Large intestine (tissue), 3 donors: ENCODE measurements around the gene SLC2A11. TPM values are rescaled to one million over a fixed set of nuclear protein-coding genes. Genes with fewer than 3 reads are reported as not detected.
A peak's percentile ranks its signal among the peaks of the same experiment; 100 is the strongest.
"Not testable (repeated sequence)": the region's sequence is repeated elsewhere in the genome, so short reads cannot be mapped to it uniquely, and the experiment has no call there.

Experiments used
- DNase-seq, 2 donors: peaks; one replicate each; pipeline versions ENCODE4 v3.0.0 to v3.0.0-alpha.2; 2013
- H3K27ac ChIP-seq: one replicate; pipeline ENCODE4 v1.5.1; 2013; ENCODE audit warnings: low read length
- H3K27me3 ChIP-seq: 2 replicates; pipeline ENCODE4 v1.6.1; 2013; ENCODE audit warnings: low read length; ENCODE audit not compliant: control insufficient read depth, insufficient read depth
- H3K36me3 ChIP-seq: 2 replicates; pipeline ENCODE4 v1.6.1; 2013; ENCODE audit warnings: low read length; ENCODE audit not compliant: control insufficient read depth, insufficient read depth
- H3K4me1 ChIP-seq: one replicate; pipeline ENCODE4 v1.6.1; 2013; ENCODE audit warnings: low read length; ENCODE audit not compliant: control insufficient read depth, insufficient read depth
- H3K4me3 ChIP-seq: one replicate; pipeline ENCODE4 v1.5.1; 2013; ENCODE audit warnings: low read length
- H3K9me3 ChIP-seq: one replicate; pipeline ENCODE4 v1.6.1; 2013; ENCODE audit warnings: mild to moderate bottlenecking, low read depth, low read length, moderate library complexity; ENCODE audit not compliant: control insufficient read depth
- WGBS: methylation state at CpG from one replicate; pipeline ENCODE4 v1.1.5; 2013; ENCODE audit warnings: low lambda C conversion rate; ENCODE audit not compliant: insufficient coverage; 5-methylcytosine and 5-hydroxymethylcytosine counted together
- polyA plus RNA-seq: library from polyadenylated mRNA; unstranded; fragments of 120-200 nt; gene quantifications from one replicate; pipeline ENCODE4 v1.2.1, GENCODE V29; 2013

Gene SLC2A11
- polyA plus RNA-seq, 1 donor = 19.3 TPM

GRCh38 chr22:23909296-23909898 lies 51.7 kb downstream of the SLC2A11 start:
- DNase-seq = peak in 1 of 2 donors; percentile 75

GRCh38 chr22:23910496-23911190 lies 53.0 kb downstream of the SLC2A11 start:
- Histone ChIP-seq H3K9me3 (no peaks in the 10 kb centered on the region), H3K4me1 (peaks cover 39% of the 10 kb centered on the region)
- no CpG with 5 or more reads among the region's 3 CpGs for WGBS

More at GRCh38 chr22:23909296-23909898, 51.7 kb downstream of the SLC2A11 start:
- Histone ChIP-seq H3K27ac (peak overlapping the region; percentile 73), H3K9me3 (no peaks in the 10 kb centered on the region), H3K4me3 (no peak overlapping the region), H3K36me3 (no peaks in the 10 kb centered on the region), H3K4me1 (peaks cover 39% of the 10 kb centered on the region), H3K27me3 (no peaks in the 10 kb centered on the region)
- WGBS = 73% methylated on average over 4 of the region's 6 CpGs

GRCh38 chr22:23911318-23911980 lies 53.8 kb downstream of the SLC2A11 start:
- no peak for DNase-seq
- Histone ChIP-seq H3K9me3 (no peaks in the 10 kb centered on the region), H3K4me3 (no peak overlapping the region), H3K27ac (no peak overlapping the region), H3K4me1 (peaks cover 44% of the 10 kb centered on the region), H3K27me3 (no peaks in the 10 kb centered on the region), H3K36me3 (no peaks in the 10 kb centered on the region)
- WGBS = 100% methylated on average over 4 of the region's 12 CpGs

More at GRCh38 chr22:23910496-23911190, 53.0 kb downstream of the SLC2A11 start:
- H3K36me3 ChIP-seq = no peaks in the 10 kb centered on the region
- no peaks in the 10 kb centered on the region for H3K27me3 ChIP-seq
- DNase-seq = no peak
- no peak overlapping the region for H3K4me3 ChIP-seq
- H3K27ac ChIP-seq = no peak overlapping the region

- no peaks in the 10 kb centered on the region for H3K36me3 ChIP-seq
- H3K9me3 ChIP-seq = peaks cover 2% of the 10 kb centered on the region
- H3K4me3 ChIP-seq = no peak overlapping the region
- H3K27me3 ChIP-seq = no peaks in the 10 kb centered on the region
- DNase-seq = no peak
- WGBS = 95% methylated on average over 5 of the region's 9 CpGs
- peaks cover 44% of the 10 kb centered on the region for H3K4me1 ChIP-seq
- H3K27ac ChIP-seq = no peak overlapping the region
These were observed 54.7 kb downstream of the SLC2A11 start for GRCh38 chr22:23912293-23912903.

DNA sequence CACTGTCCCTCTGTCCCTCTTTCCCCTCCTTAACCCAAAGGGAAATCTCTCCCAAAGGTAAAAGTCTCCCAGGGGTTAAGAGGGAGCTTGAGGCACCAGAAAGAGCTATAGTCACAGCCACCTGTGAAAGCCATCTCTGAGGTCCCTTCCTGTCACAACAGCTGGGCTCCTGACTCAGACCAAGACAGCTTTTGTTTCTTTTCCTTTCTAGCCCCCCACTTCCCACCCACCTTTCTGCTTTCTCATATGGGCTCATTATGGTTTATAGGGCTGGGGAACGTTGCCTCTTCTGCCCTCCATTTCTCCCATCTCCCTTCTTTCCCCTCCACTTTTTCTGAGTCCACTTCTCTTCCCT lies 55.6 kb downstream of the SLC2A11 start:
- Histone ChIP-seq H3K4me1 (peaks cover 39% of the 10 kb centered on the region), H3K9me3 (peaks cover 2% of the 10 kb centered on the region), H3K27me3 (no peaks in the 10 kb centered on the region), H3K36me3 (no peaks in the 10 kb centered on the region), H3K4me3 (peak overlapping the region; percentile 65), H3K27ac (peak overlapping the region; percentile 86)
- DNase-seq = no peak
- WGBS = 25% methylated on average over 1 of the region's 1 CpG

DNA sequence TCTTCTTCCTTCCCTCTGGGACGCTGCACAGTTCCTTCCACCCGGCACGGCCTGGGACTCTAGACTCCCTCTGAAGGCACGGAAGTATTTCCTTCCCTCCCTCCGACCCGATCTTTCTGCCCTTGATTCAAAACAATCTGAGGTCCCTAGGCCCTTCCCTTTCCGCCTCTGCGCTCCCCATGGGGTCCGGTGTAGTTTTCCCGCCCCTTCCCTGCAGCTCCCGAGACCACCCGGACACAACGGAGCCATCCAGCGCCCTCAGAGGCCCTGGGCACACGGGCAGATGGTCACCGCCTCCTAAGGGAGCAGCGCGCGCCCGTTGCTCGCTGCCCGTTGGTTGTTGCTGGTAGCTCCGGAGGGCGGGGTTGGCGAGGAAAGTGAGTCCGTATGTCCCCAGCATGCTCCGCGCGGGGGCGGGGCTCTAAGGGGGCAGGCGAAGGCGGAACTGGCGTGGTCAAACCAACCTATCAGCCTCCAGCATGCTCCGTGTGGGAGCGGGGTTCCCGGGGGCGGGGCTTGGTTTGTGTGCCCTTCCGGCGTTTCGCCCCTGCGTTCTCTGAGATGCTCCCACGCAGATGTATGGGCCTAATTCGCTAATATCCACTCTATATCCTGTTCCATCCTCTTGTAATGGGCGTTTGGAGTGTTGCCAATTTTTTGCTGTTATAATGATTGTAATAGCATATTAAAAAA lies 56.1 kb downstream of the SLC2A11 start:
- no peaks in the 10 kb centered on the region for H3K36me3 ChIP-seq
- peaks cover 2% of the 10 kb centered on the region for H3K9me3 ChIP-seq
- no peaks in the 10 kb centered on the region for H3K27me3 ChIP-seq
- WGBS = 0% methylated on average over 2 of the region's 44 CpGs
- peaks cover 34% of the 10 kb centered on the region for H3K4me1 ChIP-seq
- H3K27ac ChIP-seq = peak overlapping the region; percentile 86
- peak overlapping the region; percentile 65 for H3K4me3 ChIP-seq
- DNase-seq = peak; percentile 99 to 100

DNA sequence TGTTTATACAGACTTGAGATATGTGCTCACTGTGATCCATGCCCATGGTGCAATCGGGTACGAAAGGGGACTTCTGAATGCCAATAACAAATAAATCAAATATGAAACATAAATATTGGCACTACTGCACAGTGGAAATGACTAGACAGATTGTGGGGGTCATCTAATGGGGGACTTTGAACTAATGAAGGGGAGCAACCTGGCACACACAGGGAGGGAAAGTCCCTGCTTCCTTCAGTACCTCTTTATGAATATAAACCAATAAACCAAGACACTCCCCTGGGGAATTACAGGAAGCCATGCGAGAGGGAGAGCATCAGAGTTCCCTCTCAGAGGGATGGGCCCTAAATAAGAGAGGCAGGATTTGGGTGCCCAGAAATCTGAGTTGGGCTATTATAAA lies 57.6 kb downstream of the SLC2A11 start:
- H3K9me3 ChIP-seq = peaks cover 2% of the 10 kb centered on the region
- H3K4me1 ChIP-seq = peaks cover 19% of the 10 kb centered on the region
- DNase-seq = peak in 1 of 2 donors; percentile 85
- H3K27me3 ChIP-seq = no peaks in the 10 kb centered on the region
- H3K36me3 ChIP-seq = no peaks in the 10 kb centered on the region
- peak overlapping the region; percentile 43 for H3K27ac ChIP-seq
- 13% methylated on average over 1 of the region's 3 CpGs for WGBS
- no peak overlapping the region for H3K4me3 ChIP-seq

DNA sequence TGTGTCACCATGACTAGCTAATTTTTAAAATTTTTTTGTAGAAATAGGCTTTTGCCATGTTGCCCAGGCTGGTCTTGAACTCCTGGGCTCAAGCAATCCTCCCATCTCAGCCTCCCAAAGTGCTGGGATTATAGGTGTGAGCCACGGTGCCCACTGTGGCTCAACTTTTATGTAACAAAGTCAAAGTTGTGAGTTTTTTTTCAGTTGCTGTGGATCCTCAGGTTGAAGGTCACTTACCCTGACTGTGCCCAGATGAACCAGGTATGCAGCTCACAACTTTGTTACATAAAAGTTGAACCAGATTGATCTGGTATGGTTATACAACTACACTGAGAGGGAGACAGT lies 62.6 kb downstream of the SLC2A11 start:
- not testable (repeated sequence) for H3K27me3 ChIP-seq, H3K36me3 ChIP-seq, H3K4me3 ChIP-seq, H3K9me3 ChIP-seq, H3K4me1 ChIP-seq, DNase-seq, H3K27ac ChIP-seq
- WGBS = no CpG with 5 or more reads among the region's 1 CpG

DNA sequence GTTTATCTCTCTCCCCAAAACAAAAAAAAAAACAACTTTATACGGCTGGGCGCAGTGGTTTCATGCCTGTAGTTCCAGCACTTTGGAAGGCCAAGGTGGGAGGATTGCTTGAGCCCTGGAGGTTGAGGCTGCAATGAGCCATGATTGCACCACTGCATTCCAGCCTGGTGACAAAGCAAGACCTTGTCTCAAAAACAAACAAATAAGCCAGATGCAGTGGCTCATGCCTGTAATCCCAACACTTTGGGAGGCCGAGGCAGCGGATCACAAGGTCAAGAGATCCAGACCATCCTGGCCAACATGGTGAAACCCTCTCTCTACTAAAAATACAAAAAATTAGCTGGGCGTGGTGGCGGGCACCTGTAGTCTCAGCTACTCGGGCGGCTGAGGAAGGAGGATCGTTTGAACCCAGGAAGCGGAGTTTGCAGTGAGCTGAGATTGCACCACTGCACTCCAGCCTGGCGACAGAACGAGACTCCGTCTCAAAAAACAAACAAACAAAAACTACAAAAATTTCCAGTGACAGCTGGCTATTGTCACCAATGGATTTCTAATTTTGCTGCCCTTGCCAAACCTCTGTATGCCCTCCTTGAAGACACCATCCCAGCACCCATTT lies 64.0 kb downstream of the SLC2A11 start:
- H3K27ac ChIP-seq, H3K4me3 ChIP-seq, DNase-seq, H3K9me3 ChIP-seq, H3K27me3 ChIP-seq, H3K4me1 ChIP-seq: not testable (repeated sequence)
- H3K36me3 ChIP-seq = peaks cover 14% of the 10 kb centered on the region
- 96% methylated on average over 9 of the region's 13 CpGs for WGBS

- WGBS = no CpG with 5 or more reads among the region's 2 CpGs
- Histone ChIP-seq H3K27ac (no peak overlapping the region), H3K36me3 (peaks cover 14% of the 10 kb centered on the region), H3K27me3 (no peaks in the 10 kb centered on the region), H3K4me3 (no peak overlapping the region), H3K9me3 (no peaks in the 10 kb centered on the region), H3K4me1 (no peaks in the 10 kb centered on the region)
- DNase-seq = no peak
These were observed 65.2 kb downstream of the SLC2A11 start for GRCh38 chr22:23922921-23923320.
